SK-N-SH treated with all-trans-retinoic acid at 6 μM for 48 hours (cell line): Measurements from ENCODE around the gene MOCOS.

Source experiments
- ATAC-seq: fragments of 200-7000 bp; cut with Tn5 transposase; 3 replicates; pipeline ENCODE4 v1.9.1; 2020; ENCODE audit warnings: mild to moderate bottlenecking, moderate library complexity
- ARNTL ChIP-seq: fragments of 450-650 bp; formaldehyde crosslinking; IDR thresholded peaks from 2 replicates; pipeline ENCODE4 v1.5.0; 2020; ENCODE audit warnings: low read depth, mild to moderate bottlenecking, moderate library complexity, borderline replicate concordance
- BACH2 ChIP-seq: fragments of 250-450 bp; sonication (Bioruptor Pico); IDR thresholded peaks from 2 replicates; pipeline ENCODE4 v1.9.0; 2021; ENCODE audit warnings: mild to moderate bottlenecking, borderline replicate concordance
- CSDC2 ChIP-seq: fragments of 250-450 bp; sonication (Bioruptor Pico); IDR thresholded peaks from 2 replicates; pipeline ENCODE4 v1.5.0; 2020; ENCODE audit warnings: mild to moderate bottlenecking, moderate library complexity
- GLIS3 ChIP-seq: fragments of 250-450 bp; sonication (Bioruptor Pico); IDR thresholded peaks from 2 replicates; pipeline ENCODE4 v1.5.0; 2020; ENCODE audit warnings: mild to moderate bottlenecking, moderate library complexity
- ISL1 ChIP-seq: fragments of 250-450 bp; sonication (Bioruptor Pico); IDR thresholded peaks from 2 replicates; pipeline ENCODE4 v2.1.2; 2022; ENCODE audit warnings: mild to moderate bottlenecking, moderate library complexity
- OSR1 ChIP-seq: fragments of 250-450 bp; sonication (Bioruptor Pico); IDR thresholded peaks from 2 replicates; pipeline ENCODE4 v1.8.0; 2022; ENCODE audit warnings: moderate library complexity, mild to moderate bottlenecking, inconsistent platforms
- PPARA ChIP-seq: fragments of 250-450 bp; sonication (Bioruptor Pico); IDR thresholded peaks from 2 replicates; pipeline ENCODE4 v1.5.0; 2020; ENCODE audit warnings: mild to moderate bottlenecking, borderline replicate concordance
- RARB ChIP-seq: fragments of 250-450 bp; sonication (Bioruptor Pico); IDR thresholded peaks from 2 replicates; pipeline ENCODE4 v1.8.0; 2021; ENCODE audit warnings: mild to moderate bottlenecking, moderate library complexity
- SNAI2 ChIP-seq: fragments of 250-450 bp; sonication (Bioruptor Pico); IDR thresholded peaks from 2 replicates; pipeline ENCODE4 v1.5.0; 2020; ENCODE audit warnings: mild to moderate bottlenecking, moderate library complexity
- TCF4 ChIP-seq: fragments of 250-450 bp; sonication (Bioruptor Pico); IDR thresholded peaks from 2 replicates; pipeline ENCODE4 v1.8.0; 2021; ENCODE audit warnings: mild to moderate bottlenecking, moderate library complexity, borderline replicate concordance
- TOX ChIP-seq: fragments of 250-450 bp; sonication (Bioruptor Pico); IDR thresholded peaks from 2 replicates; pipeline ENCODE4 v1.8.0; 2021; ENCODE audit warnings: mild to moderate bottlenecking, moderate library complexity, borderline replicate concordance
- ZC3H10 ChIP-seq: fragments of 250-450 bp; sonication (Bioruptor Pico); IDR thresholded peaks from 2 replicates; pipeline ENCODE4 v1.5.1; 2021; ENCODE audit warnings: mild to moderate bottlenecking, moderate library complexity
- ZFP3 ChIP-seq: fragments of 250-450 bp; sonication (Bioruptor Pico); IDR thresholded peaks from 2 replicates; pipeline ENCODE4 v1.5.0; 2020; ENCODE audit warnings: mild to moderate bottlenecking, moderate library complexity
- ZFP30 ChIP-seq: fragments of 450-650 bp; formaldehyde crosslinking; IDR thresholded peaks from 2 replicates; pipeline ENCODE4 v1.5.0; 2022; ENCODE audit warnings: mild to moderate bottlenecking, moderate library complexity
- ZNF565 ChIP-seq: fragments of 450-650 bp; formaldehyde crosslinking; conservative IDR thresholded peaks from 2 replicates; pipeline ENCODE4 v1.5.0; 2020; ENCODE audit warnings: low read depth, mild to moderate bottlenecking, moderate library complexity
- ZNF70 ChIP-seq: fragments of 450-650 bp; formaldehyde crosslinking; IDR thresholded peaks from 2 replicates; pipeline ENCODE4 v1.5.0; 2020; ENCODE audit warnings: mild to moderate bottlenecking, moderate library complexity
- ZNF8 ChIP-seq: fragments of 450-650 bp; formaldehyde crosslinking; IDR thresholded peaks from 2 replicates; pipeline ENCODE4 v1.5.0; 2020; ENCODE audit warnings: mild to moderate bottlenecking, moderate library complexity
- TF ChIP-seq, protein P1 (sequence below): fragments of 250-450 bp; sonication (Bioruptor Pico); IDR thresholded peaks from 2 replicates; pipeline ENCODE4 v1.8.0; 2020; ENCODE audit warnings: mild to moderate bottlenecking, moderate library complexity, borderline replicate concordance
- TF ChIP-seq, protein P2 (sequence below): fragments of 250-450 bp; sonication (Bioruptor Pico); IDR thresholded peaks from 2 replicates; pipeline ENCODE4 v1.5.1; 2021; ENCODE audit warnings: mild to moderate bottlenecking, moderate library complexity
- TF ChIP-seq, protein P3 (sequence below): fragments of 250-450 bp; sonication (Bioruptor Pico); IDR thresholded peaks from 2 replicates; pipeline ENCODE4 v1.5.0; 2020; ENCODE audit warnings: mild to moderate bottlenecking, moderate library complexity

MOCOS gene

DNA sequence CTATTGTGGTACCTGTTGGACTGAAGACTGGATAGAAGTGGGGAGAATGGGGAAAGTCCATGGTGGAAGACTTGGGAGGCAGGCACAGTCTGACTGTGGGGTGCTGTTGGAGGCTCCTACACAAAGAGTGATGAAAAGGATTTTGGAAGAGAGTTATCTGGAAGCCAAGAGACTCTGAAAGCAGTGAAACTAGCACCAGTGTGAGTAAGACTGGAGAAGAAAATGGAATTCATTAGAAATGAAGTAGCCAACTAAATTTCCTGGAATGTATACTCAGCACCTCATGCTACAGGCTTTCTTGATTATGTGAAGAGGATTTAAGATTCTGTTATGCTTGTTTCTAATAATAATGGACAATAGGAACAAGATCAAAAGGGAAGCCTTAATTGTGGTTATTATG, 29.9 kb upstream of the MOCOS start:
- ATAC-seq: peak; percentile 32
- no peak for TF ChIP-seq ZNF565
- TF ChIP-seq, protein P1, sequence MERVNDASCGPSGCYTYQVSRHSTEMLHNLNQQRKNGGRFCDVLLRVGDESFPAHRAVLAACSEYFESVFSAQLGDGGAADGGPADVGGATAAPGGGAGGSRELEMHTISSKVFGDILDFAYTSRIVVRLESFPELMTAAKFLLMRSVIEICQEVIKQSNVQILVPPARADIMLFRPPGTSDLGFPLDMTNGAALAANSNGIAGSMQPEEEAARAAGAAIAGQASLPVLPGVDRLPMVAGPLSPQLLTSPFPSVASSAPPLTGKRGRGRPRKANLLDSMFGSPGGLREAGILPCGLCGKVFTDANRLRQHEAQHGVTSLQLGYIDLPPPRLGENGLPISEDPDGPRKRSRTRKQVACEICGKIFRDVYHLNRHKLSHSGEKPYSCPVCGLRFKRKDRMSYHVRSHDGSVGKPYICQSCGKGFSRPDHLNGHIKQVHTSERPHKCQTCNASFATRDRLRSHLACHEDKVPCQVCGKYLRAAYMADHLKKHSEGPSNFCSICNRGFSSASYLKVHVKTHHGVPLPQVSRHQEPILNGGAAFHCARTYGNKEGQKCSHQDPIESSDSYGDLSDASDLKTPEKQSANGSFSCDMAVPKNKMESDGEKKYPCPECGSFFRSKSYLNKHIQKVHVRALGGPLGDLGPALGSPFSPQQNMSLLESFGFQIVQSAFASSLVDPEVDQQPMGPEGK (CRISPR knock-in tag): no peak
- no peak for TF ChIP-seq ZNF70
- no peak for TF ChIP-seq RARB (CRISPR knock-in tag)
- TF ChIP-seq BACH2: no peak
- TF ChIP-seq GLIS3: no peak
- no peak for TF ChIP-seq ZFP3 (CRISPR knock-in tag)
- TF ChIP-seq CSDC2 (CRISPR knock-in tag): no peak
- TF ChIP-seq TCF4 (CRISPR knock-in tag): no peak
- TF ChIP-seq, protein P2, sequence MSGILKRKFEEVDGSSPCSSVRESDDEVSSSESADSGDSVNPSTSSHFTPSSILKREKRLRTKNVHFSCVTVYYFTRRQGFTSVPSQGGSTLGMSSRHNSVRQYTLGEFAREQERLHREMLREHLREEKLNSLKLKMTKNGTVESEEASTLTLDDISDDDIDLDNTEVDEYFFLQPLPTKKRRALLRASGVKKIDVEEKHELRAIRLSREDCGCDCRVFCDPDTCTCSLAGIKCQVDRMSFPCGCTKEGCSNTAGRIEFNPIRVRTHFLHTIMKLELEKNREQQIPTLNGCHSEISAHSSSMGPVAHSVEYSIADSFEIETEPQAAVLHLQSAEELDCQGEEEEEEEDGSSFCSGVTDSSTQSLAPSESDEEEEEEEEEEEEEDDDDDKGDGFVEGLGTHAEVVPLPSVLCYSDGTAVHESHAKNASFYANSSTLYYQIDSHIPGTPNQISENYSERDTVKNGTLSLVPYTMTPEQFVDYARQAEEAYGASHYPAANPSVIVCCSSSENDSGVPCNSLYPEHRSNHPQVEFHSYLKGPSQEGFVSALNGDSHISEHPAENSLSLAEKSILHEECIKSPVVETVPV (CRISPR knock-in tag): no peak
- no peak for TF ChIP-seq ISL1 (CRISPR knock-in tag)
- no peak for TF ChIP-seq ZC3H10 (CRISPR knock-in tag)
- no peak for TF ChIP-seq PPARA (CRISPR knock-in tag)
- TF ChIP-seq ZFP30: no peak
- TF ChIP-seq, all 23 proteins: peak for 0

DNA sequence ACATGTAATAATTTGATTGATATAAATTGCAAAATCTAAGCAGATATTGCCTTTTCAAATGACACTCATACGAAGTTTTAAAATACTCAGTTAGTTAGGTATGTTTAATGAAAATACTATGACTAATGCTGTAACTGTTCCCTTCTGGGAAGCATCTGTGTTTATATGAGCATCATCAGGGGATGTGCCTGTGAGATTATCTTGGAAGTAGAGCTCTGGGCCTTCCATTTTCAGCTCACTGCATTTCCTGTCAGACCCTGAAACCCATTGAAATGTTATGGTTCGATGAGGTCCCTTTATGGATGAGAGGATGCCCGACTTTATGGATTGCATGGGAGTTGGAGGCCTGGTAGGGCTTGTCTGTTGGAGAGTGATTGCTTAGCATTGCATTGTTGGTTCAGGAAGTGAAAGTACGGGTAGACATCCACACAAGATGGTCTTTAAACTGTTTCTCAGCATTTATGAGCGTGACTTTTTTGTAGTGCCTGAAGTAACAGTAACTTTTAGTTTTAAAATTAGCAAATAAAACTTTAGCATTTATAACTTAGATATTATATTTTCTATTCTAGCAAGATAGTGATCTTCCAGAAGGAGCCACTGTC, 28.9 kb upstream of the MOCOS start:
- peak; percentile 89 for ATAC-seq
- no peak for TF ChIP-seq TOX
- no peak for TF ChIP-seq TCF4 (CRISPR knock-in tag)
- no peak for TF ChIP-seq GLIS3
- TF ChIP-seq ZC3H10 (CRISPR knock-in tag): no peak
- TF ChIP-seq SNAI2 (CRISPR knock-in tag): no peak
- no peak for TF ChIP-seq ZFP30
- no peak for TF ChIP-seq RARB (CRISPR knock-in tag)
- no peak for TF ChIP-seq CSDC2 (CRISPR knock-in tag)
- no peak for TF ChIP-seq ZNF8 (CRISPR knock-in tag)
- TF ChIP-seq, protein P1 (CRISPR knock-in tag): no peak
- TF ChIP-seq, protein P2 (CRISPR knock-in tag): no peak
- TF ChIP-seq PPARA (CRISPR knock-in tag): no peak
- TF ChIP-seq, protein P3, sequence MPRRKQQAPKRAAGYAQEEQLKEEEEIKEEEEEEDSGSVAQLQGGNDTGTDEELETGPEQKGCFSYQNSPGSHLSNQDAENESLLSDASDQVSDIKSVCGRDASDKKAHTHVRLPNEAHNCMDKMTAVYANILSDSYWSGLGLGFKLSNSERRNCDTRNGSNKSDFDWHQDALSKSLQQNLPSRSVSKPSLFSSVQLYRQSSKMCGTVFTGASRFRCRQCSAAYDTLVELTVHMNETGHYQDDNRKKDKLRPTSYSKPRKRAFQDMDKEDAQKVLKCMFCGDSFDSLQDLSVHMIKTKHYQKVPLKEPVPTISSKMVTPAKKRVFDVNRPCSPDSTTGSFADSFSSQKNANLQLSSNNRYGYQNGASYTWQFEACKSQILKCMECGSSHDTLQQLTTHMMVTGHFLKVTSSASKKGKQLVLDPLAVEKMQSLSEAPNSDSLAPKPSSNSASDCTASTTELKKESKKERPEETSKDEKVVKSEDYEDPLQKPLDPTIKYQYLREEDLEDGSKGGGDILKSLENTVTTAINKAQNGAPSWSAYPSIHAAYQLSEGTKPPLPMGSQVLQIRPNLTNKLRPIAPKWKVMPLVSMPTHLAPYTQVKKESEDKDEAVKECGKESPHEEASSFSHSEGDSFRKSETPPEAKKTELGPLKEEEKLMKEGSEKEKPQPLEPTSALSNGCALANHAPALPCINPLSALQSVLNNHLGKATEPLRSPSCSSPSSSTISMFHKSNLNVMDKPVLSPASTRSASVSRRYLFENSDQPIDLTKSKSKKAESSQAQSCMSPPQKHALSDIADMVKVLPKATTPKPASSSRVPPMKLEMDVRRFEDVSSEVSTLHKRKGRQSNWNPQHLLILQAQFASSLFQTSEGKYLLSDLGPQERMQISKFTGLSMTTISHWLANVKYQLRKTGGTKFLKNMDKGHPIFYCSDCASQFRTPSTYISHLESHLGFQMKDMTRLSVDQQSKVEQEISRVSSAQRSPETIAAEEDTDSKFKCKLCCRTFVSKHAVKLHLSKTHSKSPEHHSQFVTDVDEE (CRISPR knock-in tag): no peak
- TF ChIP-seq ISL1 (CRISPR knock-in tag): no peak
- no peak for TF ChIP-seq ZFP3 (CRISPR knock-in tag)

DNA sequence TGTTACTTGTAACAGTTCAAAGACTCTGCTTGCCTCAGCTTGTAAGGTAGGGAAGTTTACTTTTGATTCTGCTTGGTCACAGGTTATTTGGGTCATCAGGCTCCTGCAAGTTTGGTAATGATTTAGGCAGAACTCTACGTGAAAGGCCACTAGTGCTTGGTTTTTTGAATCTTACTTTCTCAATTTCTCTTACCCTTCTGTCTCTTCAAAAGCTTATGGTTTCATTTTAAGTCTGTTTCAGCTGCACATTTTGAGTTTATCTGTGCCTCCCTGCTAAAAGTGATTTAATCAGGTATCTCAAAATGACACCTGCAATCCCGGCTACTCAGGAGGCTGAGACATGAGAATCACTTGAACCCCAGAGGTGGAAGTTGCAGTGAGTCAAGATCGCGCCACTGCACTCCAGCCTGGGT, 26.3 kb upstream of the MOCOS start:
- TF ChIP-seq OSR1 (CRISPR knock-in tag): no peak
- TF ChIP-seq GLIS3: no peak
- TF ChIP-seq ZNF70: no peak
- TF ChIP-seq PPARA (CRISPR knock-in tag): no peak
- TF ChIP-seq RARB (CRISPR knock-in tag): no peak
- TF ChIP-seq, protein P2 (CRISPR knock-in tag): no peak
- TF ChIP-seq ISL1 (CRISPR knock-in tag): no peak
- TF ChIP-seq SNAI2 (CRISPR knock-in tag): no peak
- TF ChIP-seq ZFP3 (CRISPR knock-in tag): no peak
- TF ChIP-seq ZNF565: no peak
- no peak for TF ChIP-seq ARNTL (CRISPR knock-in tag)
- no peak for TF ChIP-seq TOX
- TF ChIP-seq, protein P3 (CRISPR knock-in tag): no peak

More for the DNA sequence above, 26.3 kb upstream of the MOCOS start:
- ATAC-seq: no peak
